GM18861 (cell line): Measurements from ENCODE around the gene PLCB1.
"Not testable (repeated sequence)": the region's sequence is repeated elsewhere in the genome, so short reads cannot be mapped to it uniquely, and the experiment has no call there.

Experiments used
- ATAC-seq: cut with Tn5 transposase; IDR thresholded peaks from one replicate; pipeline ENCODE4 v1.9.1; 2021; ENCODE audit not compliant: unreplicated experiment

Gene PLCB1

GRCh38 chr20:8362457-8362856 lies 230.4 kb downstream of the PLCB1 start:
- no peak for ATAC-seq

GRCh38 chr20:8363970-8364733 lies 232.1 kb downstream of the PLCB1 start:
- no peak for ATAC-seq

DNA sequence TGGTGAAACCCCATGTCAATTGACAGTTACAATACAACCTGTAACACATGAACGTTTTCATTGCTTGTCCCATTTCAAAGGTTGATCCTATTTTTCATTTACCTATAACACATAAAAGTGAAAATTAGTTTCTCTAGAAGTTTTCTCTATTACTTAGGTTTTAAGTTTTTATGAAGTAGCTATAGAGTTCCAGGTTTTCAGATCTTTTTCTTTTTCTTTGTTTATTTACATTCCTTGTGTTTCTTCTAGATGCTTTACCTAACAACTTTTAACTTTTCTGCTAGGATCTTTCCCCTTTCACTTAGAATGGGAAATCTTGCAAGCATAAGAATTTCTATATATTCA lies 232.6 kb downstream of the PLCB1 start:
- ATAC-seq = no peak

- no peak for ATAC-seq
Measured at GRCh38 chr20:8365634-8366033, 233.6 kb downstream of the PLCB1 start.

- ATAC-seq = no peak
Measured at GRCh38 chr20:8366303-8366923, 234.3 kb downstream of the PLCB1 start.

DNA sequence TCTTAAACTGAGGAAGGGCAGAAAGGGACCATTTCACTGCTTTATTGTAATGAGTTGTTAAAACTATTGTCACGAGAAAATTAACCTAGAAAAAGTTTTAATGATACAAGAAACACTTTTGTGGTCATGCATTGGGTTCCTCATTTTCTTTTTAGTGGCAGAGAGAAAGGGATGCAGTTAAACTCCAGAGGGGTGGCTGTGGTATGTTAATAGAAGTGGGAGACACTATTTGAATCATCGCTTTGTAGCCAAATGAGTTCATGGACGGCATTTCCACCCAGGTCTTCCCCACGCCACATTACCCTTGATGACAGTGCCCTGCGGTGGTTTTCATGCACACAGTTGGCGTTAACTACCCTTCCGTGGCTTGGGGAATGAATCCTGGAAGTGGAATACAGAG lies 235.6 kb downstream of the PLCB1 start:
- ATAC-seq = no peak

DNA sequence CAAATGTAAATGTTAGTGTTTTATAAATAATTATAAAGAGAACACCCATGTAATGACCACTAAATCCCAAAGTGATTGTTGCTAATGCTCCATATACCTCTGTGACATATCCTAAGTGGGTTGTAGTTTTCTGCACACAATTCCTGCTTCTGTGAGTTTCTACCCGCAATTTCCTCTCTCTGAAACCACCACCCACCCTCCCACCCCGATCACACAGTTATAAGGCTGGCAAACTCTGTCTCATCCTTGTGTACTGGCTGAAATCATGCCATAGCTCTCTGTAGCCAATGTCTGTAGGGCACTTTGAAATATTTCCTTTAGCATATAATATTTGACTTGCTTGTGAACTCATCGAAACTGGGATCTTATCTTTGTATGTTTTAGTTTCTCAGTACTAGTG lies 236.6 kb downstream of the PLCB1 start:
- ATAC-seq = no peak

DNA sequence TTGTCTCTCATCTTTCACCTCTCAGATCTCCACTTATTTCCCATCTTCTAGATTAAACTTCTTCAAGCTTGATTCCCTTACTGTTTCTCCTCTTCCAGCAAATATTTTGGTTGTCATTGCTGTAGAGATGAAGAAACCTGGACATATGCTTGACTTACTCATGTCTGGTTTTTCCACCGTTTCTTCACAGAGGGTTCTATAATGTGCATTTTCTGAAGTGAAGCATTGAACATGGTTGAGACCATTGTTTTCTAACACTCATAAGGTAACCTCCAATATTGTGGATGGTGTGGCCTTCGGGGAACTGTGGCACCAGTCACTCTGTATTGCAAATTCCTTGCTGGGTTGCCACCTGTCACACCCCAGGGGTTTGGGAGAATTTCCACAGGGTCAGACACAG lies 237.2 kb downstream of the PLCB1 start:
- ATAC-seq = no peak

DNA sequence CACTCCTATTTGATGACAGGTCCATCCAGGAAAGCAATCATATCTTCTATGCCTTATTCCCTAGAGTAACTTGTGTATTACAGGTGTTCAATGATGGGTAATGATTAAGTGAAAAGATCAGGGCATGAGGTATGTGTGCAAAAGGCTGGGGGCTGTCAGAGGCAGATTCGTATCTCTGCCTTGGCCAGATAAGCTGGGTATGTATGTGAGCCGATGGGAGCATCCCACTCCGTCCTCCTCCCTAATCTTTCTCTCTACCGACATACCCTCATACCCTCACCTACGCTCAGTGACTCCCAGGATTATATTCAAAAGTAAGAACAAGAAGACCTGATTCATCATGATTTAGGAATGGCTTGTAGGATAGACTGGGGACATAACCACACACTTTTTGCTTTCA lies 238.7 kb downstream of the PLCB1 start:
- no peak for ATAC-seq

DNA sequence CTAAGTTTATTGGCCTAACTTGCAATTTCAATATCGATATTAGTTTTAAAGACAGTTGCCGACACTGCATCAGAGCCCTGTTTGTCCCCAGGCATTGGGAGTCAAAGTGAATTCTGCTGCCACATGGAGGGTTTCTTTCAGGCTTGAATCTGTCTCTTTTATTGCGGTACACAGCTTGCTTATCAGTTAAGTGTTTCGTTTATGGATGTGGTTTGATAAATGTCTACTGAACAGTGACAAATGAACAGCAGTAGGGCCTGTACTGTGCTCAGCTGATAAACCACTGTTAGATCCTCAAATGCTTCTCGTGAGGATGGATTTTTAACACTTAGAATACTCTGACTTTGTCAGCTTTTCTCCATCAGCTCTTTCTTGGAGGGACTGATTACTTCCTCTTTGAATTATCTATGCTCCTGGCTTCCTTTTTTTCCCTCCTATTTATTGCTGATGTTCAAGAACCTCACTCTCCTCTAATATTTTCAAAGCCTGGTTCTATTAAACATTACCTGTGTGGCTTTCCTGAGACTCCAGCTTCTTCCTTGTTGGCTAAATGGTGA lies 240.8 kb downstream of the PLCB1 start:
- no peak for ATAC-seq

GRCh38 chr20:8373579-8373978 lies 241.5 kb downstream of the PLCB1 start:
- no peak for ATAC-seq

DNA sequence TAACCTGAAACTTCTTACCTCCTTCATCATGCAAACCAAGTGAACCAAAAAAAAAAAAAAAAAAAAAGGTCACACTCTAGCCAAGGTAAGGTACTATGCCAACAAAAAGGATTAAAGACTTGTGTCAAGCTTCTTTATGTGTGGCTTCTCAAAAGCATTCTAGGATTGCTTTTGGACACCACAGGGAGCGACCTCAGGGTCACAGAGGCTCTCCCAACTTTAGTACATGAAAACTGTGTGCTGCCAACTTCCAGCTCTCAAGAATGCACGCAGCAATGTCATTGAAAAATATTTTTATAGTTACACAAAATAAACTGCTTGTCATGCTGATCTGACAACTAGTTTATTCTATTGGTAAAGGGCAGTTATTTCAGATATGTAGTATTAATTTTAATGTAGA lies 243.8 kb downstream of the PLCB1 start:
- ATAC-seq = no peak

- no peak for ATAC-seq
Measured at GRCh38 chr20:8376940-8377339, 244.9 kb downstream of the PLCB1 start.

DNA sequence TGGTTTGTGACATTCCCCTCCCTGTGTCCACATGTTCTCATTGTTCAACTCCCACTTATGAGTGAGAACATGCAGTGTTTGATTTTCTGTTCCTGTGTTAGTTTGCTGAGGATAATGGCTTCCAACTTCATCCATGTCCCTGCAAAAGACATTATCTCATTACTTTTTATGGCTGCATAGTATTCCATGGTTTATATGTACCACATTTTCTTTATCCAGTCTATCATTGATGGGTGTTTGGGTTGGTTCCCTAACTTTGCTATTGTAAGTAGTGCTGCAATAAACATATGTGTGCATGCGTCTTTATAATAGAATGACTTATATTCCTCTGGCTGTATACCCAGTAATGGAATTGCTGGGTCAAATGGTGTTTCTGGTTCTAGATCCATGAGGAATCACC lies 247.1 kb downstream of the PLCB1 start:
- not testable (repeated sequence) for ATAC-seq

DNA sequence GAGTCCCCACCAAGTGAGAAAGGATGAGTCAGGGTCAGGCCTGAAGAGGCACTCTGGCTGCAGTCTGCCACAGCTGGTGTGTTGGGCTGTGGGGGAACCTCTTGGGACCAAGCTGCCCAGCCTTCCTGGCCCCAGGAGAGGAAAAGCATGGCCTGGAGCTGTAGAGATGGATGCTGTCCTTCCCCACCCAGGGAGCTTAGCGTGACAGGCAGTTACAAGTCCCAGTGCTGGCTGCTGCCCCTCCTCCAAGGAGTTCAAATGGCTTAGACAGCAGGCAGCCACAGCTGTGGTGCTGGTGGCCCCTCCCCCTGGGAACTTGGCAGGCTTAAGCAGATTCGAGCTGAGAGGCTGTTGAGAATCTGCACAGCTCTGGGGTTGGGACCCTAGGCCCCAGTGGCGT lies 253.2 kb downstream of the PLCB1 start:
- no peak for ATAC-seq

- ATAC-seq = no peak
Measured at GRCh38 chr20:8386991-8387390, 254.9 kb downstream of the PLCB1 start.

- no peak for ATAC-seq
Measured at GRCh38 chr20:8388141-8388540, 256.1 kb downstream of the PLCB1 start.

- ATAC-seq = no peak
Measured at GRCh38 chr20:8388707-8389106, 256.6 kb downstream of the PLCB1 start.

GRCh38 chr20:8389381-8390036 lies 257.4 kb downstream of the PLCB1 start:
- ATAC-seq = no peak

DNA sequence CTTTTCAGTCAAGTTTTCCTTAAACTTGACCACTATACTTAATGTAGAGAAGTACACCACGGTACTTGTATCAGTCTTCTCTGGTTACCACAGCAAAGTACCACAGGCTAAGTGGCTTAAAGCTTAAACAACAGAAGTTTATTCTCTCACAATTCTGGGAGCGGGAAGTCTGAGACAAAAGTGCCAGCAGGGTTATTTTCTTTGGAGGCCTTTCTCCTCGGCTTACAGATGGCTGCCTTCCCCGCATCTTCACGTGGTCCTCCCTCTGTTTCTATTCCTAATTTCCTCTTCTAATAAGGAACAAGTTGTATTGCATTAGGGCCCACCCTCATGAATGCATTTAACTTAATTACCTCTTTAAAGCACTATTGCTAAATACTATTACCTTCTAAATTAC lies 258.0 kb downstream of the PLCB1 start:
- ATAC-seq = no peak

- ATAC-seq = no peak
Measured at GRCh38 chr20:8390500-8390899, 258.4 kb downstream of the PLCB1 start.

GRCh38 chr20:8393381-8393780 lies 261.3 kb downstream of the PLCB1 start:
- ATAC-seq = no peak
